M059J (cell line): ENCODE measurements around the gene INO80. TPM values are rescaled to one million over a fixed set of nuclear protein-coding genes. Genes with fewer than 3 reads are reported as not detected.
A peak's percentile ranks its signal among the peaks of the same experiment; 100 is the strongest.

ENCODE experiments used
- DNase-seq: peaks from one replicate; pipeline ENCODE4 v3.0.0-alpha.2; 2012; ENCODE audit warnings: low read depth
- total RNA-seq: library from RNA; depleted of rRNA; stranded (reverse); fragments of >200 nt; shearing (Covaris generic); gene quantifications from 2 replicates; pipeline ENCODE4 v1.2.3, GENCODE V29; 2014

INO80 gene
- total RNA-seq, 1 experiment from 2014 or later, result 18.9 TPM

GRCh38 chr15:40999190-40999589 is 116.9 kb downstream of the INO80 start:
- peak; percentile 77 for DNase-seq

GRCh38 chr15:40995656-40996055 is 120.4 kb downstream of the INO80 start:
- DNase-seq, result no peak

GRCh38 chr15:40992825-40993224 is 123.3 kb downstream of the INO80 start:
- no peak for DNase-seq

DNA sequence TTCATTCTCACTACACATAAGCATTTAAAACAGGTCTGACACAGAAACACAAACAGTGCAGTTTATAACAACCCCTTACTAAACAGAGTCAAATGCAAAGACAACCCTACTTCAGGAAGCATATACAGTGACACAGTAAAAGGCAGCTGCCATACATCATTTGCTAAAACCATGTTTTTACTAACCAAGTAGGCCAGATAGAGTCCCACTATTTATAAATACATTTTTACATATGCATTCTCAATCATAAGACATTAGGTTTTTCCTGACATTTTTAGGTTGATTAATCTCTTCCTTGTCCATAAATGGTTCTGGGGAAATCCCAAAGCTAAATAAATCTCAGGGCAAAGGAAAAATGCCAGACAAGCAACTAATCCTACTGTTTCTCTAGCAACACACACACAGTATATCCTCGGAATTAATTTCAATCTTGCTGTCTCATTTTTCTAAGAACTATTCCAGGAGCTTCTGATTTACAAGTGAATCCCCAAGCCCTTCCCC is 123.8 kb downstream of the INO80 start:
- peak; percentile 13 for DNase-seq

GRCh38 chr15:40991355-40991754 is 124.7 kb downstream of the INO80 start:
- no peak for DNase-seq

- DNase-seq, result no peak
These were observed 125.3 kb downstream of the INO80 start for GRCh38 chr15:40990789-40991188.

- no peak for DNase-seq
These were observed 126.0 kb downstream of the INO80 start for GRCh38 chr15:40990080-40990479.

DNA sequence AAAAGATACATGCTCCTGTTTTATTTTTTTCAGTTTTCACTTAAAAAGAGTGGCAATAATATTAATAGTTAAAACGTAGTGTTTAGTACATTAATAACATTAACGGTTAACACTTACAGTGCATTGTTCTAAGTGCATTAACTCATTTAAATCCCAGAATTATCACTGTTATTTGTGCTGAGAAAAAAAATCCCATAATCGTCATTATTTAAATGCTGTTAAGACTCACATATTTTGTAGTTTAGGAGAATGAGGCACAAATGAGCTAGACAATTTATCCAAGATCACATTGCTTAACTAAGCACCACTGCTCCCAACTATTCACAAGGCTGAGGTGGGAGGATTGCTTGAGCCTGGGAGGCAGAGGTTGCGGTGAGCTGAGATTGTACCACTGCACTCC is 127.9 kb downstream of the INO80 start:
- no peak for DNase-seq

GRCh38 chr15:40986820-40987219 is 129.3 kb downstream of the INO80 start:
- DNase-seq, result no peak

- peak; percentile 69 for DNase-seq
These were observed 130.3 kb downstream of the INO80 start for GRCh38 chr15:40985541-40986330.

GRCh38 chr15:40984964-40985363 is 131.1 kb downstream of the INO80 start:
- peak; percentile 90 for DNase-seq

DNA sequence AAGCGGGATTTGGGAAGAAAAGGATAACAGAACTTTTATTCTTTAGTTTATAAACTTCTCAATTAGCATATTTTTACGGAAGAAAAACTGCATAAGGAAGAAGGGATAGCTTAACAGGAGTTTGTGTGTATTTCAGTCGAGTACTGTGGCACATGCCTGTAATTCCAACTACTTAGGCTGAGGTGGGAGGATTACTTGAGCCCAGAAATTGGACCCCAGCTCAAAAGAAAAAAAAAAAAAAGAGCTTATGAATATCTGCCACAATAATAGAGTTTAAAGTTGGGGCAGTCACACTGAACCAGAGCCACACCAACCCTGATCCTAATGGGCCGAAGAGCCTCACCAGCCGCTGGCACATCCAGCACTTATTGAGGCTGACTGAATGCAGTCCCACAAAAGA is 131.7 kb downstream of the INO80 start:
- DNase-seq, result no peak

GRCh38 chr15:40982855-40983254 is 133.2 kb downstream of the INO80 start:
- peak; percentile 94 for DNase-seq

- DNase-seq, result no peak
These were observed 134.9 kb downstream of the INO80 start for GRCh38 chr15:40981186-40981585.

DNA sequence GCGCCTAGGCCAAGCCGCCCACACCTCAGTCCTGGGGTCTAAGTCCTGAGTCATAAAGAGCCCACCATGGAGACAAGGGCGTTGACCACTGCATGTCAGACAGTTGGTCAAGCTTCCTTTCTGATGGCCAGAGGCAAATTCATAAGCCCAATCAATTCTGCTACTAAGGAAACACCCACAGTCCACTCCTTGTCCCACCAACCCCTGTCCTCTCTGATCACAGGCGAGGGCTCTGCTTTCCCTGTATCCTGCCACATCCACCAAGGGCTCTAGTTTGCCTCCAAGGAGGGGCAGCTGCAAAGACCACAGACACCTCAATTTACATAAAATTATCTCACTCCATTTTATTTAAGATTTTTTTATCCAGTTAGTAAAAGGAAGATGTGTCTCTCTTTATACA is 137.5 kb downstream of the INO80 start:
- DNase-seq, result no peak

- no peak for DNase-seq
These were observed 137.9 kb downstream of the INO80 start for GRCh38 chr15:40978141-40978540.

- DNase-seq, result no peak
These were observed 139.3 kb downstream of the INO80 start for GRCh38 chr15:40976819-40977218.

DNA sequence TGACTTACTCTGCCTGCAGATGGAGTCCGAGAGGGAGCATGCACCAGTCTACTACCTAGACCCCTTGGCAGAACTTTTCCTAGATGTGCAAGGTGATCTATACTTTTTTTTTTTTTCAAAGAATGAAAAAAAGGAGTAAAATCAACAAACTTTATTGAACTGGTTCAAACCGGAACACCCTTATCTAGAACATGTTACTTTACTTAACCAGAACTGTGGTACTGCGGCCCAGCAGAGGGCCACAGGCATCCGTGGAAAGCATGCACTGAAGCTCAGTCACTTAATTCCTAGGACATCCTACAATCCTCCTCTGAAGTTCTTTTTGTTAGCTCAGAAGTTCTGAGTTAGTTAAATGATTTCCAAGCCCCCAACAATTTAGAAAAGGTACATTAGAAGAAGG is 141.2 kb downstream of the INO80 start:
- DNase-seq, result no peak

GRCh38 chr15:40969363-40969762 is 146.7 kb downstream of the INO80 start:
- no peak for DNase-seq

DNA sequence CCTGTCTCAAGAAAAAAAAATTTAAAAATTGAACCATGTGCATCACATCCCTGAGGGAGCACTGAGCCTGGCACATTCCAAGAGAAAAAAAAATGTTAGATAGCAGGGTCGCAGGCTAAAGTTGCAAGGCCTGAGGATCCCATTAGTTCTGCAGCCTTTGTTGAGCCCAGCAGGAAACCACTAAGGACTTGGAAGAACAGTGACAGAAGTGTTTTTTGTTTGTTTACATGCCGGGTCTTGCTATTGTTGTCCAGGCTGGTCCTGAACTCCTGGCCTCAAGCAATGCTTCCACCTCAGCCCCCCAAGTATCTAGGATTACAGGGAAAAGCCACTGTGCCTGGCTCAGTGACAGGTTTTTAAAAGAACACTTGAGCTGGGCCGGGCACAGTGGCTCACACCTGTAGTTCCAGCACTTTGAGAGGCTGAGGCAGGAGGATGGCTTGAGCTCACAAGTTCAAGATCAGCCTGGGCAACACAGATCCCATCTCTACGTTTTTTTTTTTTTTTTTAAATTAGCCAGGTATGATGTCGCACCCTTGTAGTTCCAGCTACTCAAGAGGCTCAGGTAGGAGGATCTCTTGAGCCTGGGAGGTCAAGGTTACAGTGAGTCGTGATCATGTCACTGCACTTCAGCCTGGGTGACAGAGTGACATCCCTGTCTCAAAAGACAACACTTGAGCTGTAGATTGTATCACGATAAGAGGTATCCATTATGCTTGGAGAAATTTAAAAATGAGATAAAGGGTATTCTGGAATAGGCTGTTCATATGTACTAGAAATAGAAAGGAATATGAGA is 147.6 kb downstream of the INO80 start:
- no peak for DNase-seq

DNA sequence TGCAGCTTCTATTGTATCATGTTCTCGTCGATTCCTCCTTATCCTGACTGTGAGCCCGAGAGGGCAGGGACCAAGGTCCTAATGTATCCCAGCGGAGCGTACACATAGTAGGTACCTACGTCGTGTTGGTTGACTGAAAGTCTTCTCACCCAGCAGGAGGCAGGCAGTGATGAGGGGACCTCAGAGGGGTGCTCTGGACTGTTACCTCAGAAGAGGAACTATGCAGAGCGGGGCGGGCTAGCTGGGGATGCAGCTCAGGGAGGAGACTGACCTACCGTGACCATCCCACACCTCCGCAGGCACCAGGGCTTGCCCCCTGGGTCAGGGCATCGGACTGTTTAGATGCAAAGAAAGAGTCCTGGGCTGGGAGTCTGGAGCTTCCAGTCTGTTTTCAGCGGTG is 151.4 kb downstream of the INO80 start:
- DNase-seq, result no peak

- DNase-seq, result no peak
These were observed 152.1 kb downstream of the INO80 start for GRCh38 chr15:40964006-40964405.

DNA sequence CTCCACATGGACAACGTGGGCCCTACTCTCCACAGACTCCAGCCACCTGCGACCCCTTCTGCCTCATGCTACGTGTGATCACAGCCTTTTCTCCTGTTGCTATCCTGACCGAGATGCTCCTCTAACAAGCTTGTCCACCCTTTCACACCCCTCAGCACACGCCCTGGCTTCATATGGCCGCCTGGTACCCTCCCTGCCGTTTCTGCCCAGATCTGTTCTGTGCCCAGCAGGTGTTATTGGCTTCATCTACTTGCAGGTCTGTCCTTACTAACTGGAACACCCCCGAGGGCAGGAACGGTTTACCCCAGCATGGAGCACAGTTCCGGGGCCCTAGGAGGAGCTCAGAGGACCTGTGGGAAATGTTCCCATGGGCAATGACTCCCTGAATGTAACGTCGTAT is 152.9 kb downstream of the INO80 start:
- no peak for DNase-seq
